ENCODE measurements around the gene NFKB1.
"Not testable (repeated sequence)": the region's sequence is repeated elsewhere in the genome, so short reads cannot be mapped to it uniquely, and the experiment has no call there.

Gene NFKB1, protein sequence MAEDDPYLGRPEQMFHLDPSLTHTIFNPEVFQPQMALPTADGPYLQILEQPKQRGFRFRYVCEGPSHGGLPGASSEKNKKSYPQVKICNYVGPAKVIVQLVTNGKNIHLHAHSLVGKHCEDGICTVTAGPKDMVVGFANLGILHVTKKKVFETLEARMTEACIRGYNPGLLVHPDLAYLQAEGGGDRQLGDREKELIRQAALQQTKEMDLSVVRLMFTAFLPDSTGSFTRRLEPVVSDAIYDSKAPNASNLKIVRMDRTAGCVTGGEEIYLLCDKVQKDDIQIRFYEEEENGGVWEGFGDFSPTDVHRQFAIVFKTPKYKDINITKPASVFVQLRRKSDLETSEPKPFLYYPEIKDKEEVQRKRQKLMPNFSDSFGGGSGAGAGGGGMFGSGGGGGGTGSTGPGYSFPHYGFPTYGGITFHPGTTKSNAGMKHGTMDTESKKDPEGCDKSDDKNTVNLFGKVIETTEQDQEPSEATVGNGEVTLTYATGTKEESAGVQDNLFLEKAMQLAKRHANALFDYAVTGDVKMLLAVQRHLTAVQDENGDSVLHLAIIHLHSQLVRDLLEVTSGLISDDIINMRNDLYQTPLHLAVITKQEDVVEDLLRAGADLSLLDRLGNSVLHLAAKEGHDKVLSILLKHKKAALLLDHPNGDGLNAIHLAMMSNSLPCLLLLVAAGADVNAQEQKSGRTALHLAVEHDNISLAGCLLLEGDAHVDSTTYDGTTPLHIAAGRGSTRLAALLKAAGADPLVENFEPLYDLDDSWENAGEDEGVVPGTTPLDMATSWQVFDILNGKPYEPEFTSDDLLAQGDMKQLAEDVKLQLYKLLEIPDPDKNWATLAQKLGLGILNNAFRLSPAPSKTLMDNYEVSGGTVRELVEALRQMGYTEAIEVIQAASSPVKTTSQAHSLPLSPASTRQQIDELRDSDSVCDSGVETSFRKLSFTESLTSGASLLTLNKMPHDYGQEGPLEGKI

DNA sequence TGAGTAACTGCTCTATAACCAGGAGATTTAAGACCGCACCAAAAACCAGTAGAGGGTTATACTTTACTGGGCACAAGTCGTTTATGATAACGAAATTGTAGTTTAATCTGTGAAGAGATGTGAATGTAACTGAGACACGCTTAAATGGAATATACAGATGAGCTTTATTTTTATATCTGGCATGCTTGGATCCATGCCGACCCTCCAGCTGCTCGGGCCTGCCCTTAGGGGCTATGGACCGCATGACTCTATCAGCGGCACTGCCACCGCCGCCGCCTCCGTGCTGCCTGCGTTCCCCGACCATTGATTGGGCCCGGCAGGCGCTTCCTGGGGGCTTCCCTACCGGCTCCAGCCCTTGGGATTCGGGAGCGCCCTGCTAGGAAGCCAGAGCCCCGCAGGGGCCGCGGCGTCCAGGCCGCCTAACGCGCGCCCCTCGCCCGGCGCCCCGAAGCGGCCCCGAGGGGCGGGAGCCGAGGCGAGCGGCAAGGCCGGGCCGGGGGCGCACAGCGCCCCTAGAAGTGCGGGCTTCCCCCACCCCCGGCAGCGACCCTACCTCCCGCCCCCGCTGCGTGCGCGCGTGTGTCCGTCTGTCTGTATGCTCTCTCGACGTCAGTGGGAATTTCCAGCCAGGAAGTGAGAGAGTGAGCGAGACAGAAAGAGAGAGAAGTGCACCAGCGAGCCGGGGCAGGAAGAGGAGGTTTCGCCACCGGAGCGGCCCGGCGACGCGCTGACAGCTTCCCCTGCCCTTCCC lies at the start of gene NFKB1:
Gene NFKB1, plus strand, starts transcription at position 664 of the 751 bp plus-strand sequence. CDS start 24,160 bp downstream, outside the sequence.
- peak; percentile 87 for DNase-seq

DNA sequence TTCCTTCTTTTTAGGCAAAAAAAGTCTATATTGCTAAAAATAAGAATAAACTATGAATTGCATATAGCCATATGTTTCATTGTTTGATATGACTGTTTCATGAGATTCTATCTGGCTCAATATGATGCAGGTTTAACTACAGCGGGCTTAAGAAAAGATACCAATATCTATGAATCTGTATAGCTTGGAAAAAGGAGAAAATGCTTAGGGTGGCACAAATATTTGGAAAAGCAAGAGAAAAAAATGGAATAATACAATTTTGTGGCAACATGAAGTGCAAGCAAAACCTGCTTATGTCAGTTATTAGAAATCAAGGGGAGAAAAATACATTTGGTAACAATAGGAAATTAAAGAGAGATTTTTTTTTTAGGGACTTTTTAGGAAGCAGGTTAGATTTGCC lies 48.3 kb upstream of the NFKB1 start:
- DNase-seq: no peak

GRCh38 chr4:102453827-102454226 lies 47.3 kb upstream of the NFKB1 start:
- DNase-seq: no peak

GRCh38 chr4:102454268-102454667 lies 46.9 kb upstream of the NFKB1 start:
- no peak for DNase-seq

DNA sequence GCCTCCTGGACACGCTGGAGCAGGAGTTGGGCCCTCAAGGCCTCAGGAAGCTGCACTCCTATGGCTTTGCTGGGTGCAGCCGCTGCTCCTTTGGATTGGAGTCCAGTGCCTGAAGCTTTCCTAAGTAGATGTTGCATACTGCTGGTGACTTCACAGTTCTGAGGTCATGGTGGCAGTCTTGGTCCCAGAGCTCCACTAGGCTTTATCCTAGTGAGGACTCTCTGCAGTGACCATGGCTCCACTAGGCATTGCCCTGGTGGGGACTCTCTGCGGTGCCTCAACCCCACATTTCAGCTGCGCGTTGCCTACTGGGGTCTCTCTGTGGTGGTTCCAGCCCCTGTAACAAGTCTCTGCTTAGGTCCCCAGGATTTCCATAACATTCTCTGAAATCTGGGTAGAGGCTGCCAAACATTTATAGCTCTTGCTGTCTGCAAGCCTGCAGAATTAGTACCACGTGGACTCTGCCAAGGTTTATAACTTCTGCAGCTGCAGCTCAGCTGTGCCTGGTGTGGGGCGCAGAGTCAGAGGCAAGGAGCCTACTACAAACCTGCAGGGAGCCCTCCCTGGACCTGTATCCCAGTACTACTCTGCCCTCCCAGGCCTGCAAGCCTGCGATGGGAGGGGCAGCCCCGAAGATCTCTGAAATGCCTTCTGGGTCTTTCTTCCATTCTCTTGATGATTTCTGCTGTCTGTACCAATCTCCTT lies 46.0 kb upstream of the NFKB1 start:
- no peak for DNase-seq

GRCh38 chr4:102455750-102456149 lies 45.4 kb upstream of the NFKB1 start:
- no peak for DNase-seq

DNA sequence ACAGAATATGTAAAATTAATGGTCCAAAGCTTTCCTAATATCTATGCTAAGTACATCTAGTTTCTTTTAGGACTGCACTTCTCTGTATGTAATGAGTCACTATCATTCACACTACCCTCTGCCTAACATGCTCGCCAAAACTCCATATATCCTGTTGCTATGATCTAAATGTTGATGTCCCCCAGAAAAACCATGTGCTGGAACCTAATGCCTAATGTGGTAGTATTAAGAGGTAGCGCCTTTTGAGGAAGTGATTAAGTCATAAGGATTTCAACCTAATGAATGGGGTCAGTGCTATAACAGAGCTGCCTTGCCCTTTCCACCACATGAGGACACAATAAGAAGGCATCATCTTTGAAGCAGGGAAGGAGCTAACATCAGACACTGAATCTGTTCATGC lies 34.9 kb upstream of the NFKB1 start:
- DNase-seq: no peak

- DNase-seq: no peak
Measured at GRCh38 chr4:102469806-102470205, 31.4 kb upstream of the NFKB1 start.

- DNase-seq: no peak
Measured at GRCh38 chr4:102472441-102473013, 28.6 kb upstream of the NFKB1 start.

DNA sequence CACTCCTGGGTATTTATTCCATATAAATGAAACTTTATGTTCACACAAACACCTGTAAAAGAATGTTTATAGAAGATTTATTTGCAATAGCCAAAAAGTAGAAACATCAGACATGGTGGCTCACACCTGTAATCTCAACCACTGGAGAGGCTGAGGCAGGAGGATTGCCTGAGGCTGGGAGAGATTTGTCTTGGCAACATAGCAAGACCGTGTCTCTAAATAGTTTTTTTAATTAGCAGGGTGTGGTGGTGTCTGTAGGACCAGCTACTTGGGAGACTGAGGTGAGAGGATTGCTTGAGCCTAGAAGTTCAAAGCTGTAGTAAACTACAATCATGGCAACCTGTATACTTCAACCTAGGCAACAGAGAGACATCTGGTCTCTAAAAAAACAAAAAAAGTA lies 27.7 kb upstream of the NFKB1 start:
- no peak for DNase-seq

DNA sequence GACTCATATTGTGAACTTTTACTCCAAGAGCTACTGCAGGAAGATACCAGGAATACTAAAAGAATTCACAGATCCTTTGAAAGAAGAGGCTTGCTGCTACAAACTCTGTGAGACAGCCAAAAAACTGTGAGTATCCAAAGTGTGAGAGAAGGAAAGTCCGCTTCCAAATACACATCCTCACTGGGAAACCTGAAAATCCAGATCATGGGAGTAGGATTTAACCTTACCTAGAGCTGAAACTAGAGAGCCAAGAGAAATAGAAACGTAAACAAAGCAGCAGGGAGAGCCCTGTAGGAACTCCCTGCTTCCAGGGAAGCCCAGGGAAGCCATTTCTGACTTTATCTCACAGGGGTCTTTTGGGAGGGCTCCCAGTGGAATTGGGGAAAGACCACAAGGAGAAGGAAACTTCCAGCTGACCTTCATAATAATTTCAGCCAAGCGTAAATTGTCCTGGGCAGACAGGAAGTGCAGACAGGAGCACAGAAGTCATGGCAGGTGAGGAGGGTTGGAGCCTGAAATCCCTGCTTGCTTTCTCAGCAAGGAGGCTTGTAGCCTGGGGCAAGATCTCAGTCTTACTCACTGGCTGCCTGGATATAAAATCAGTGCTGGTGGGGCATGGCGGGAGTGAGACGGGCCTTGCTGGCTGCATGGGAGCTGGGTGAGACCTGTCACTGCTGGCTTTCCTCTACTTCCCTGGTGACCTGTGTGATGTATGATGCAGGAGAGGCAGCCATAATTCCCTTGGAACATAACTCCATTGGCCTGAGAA lies 26.2 kb upstream of the NFKB1 start:
- DNase-seq: no peak

- no peak for DNase-seq
Measured at GRCh38 chr4:102477657-102478056, 23.5 kb upstream of the NFKB1 start.

DNA sequence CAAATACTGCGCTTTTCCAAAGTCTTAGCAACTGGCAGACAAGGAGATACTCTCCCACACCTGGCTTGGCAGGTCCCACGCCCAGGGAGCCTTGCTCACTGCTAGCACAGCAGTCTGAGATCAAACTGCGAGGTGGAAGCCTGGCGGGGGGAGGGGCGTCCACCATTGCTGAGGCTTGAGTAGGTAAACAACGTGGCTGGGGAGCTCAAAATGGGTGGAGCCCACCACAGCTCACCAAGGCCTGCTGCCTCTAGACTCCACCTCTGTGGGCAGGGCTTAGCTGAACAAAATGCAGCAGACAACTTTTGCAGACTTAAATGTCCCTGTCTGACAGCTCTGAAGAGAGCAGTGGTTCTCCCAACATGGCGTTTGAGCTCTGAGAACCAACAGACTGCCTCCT lies 23.0 kb upstream of the NFKB1 start:
- no peak for DNase-seq

DNA sequence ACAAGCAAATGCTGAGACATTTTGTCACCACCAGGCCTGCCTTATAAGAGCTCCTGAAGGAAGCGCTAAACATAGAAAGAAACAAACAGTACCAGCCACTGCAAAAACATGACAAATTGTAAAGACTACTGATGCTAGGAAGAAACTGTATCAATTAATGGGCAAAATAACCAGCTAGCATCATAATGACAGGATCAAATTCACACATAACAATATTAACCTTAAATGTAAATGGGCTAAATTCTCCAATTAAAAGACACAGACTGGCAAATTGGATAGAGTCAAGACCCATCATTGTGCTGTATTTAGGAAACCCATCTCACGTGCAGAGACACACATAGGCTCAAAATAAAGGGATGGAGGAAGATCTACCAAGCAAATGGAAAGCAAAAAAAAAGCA lies 21.3 kb upstream of the NFKB1 start:
- not testable (repeated sequence) for DNase-seq

DNA sequence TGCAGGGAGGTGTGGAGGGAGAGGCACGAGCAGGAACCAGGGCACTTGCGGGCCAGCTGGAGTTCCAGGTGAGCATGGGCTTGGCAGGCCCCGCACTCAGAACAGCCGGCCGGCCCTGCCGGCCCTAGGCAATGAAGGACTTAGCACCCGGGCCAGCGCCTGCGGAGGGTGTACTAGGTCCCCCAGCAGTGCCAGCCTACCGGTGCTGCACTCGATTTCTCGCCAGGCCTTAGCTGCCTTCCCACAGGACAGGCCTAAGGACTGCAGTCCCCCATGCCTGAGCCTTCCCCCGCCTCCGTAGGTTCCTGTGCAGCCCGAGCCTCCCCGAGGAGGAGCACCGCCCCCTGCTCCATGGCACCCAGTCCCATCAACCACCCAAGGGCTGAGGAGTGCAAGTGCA lies 18.0 kb upstream of the NFKB1 start:
- DNase-seq: no peak

DNA sequence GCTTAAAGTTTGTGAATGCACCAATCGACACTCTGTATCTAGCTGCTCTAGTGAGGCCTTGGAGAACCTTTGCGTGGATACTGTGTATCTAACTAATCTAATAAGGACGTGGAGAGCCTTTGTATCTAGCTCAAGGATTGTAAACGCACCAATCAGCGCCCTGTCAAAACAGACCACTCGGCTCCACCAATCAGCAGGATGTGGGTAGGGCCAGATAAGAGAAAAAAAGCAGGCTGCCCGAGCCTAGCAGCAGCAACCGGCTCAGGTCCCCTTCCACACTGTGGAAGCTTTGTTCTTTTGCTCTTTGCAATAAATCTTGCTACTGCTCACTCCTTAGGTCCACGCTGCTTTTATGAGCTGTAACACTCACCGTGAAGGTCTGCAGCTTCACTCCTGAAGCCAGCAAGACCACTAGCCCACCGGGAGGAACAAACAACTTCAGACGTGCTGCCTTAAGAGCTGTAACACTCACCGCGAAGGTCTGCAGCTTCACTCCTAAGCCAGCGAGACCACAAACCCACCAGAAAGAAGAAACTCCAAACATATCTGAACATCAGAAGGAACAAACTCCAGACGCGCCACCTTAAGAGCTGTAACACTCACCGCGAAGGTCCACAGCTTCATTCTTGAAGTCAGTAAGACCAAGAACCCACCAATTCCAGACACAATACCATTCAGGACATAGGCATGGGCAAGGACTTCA lies 17.0 kb upstream of the NFKB1 start:
- DNase-seq: not testable (repeated sequence)

GRCh38 chr4:102492531-102493241 lies 8.5 kb upstream of the NFKB1 start:
- no peak for DNase-seq

DNA sequence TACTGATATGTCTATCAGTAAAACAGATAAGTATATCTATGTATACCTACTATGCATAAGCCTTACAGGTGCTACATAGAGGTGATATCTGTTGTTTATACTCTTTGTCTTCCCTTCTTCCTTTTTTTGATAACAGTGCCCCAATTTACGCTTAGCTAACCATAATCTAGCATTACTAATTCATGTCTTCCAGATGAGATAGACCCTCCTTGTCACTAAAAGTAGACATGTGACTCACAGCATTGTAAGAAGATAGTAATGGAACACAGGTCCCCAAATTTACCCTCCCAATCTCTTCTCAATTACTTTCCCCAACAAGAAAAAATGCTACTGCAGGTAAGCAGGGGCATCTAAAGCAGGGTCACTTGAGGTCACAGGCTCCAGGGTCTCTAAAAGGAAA lies 7.9 kb upstream of the NFKB1 start:
- no peak for DNase-seq

GRCh38 chr4:102493794-102494193 lies 7.4 kb upstream of the NFKB1 start:
- no peak for DNase-seq

DNA sequence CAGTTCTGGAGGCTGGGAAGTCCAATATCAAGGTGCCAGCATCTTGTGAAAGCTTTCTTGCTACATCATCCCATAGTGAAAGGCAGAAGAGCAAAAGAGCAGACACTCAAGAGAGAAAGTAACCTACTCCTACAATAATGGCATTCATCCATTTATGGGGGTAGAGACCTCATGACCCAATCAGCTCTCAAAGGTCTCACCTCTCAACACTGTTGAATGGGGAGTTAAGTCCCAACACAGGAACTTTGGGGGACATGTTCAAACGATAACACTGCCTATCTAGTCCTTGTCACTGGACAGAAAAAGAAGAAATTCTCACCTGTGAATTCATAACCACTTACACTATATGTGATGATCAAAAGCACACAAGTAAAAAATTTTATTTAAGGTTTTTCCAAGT lies 6.6 kb upstream of the NFKB1 start:
- DNase-seq: no peak

Measured in activated T-cell treated with anti-CD3 and anti-CD28 coated beads for 4 hours (primary cell).